DND-41 (cell line): ENCODE measurements around the gene LEPR.

Experiments
- CTCF ChIP-seq: IDR thresholded peaks from 2 replicates; pipeline ENCODE4 v1.5.1; 2012; ENCODE audit warnings: borderline replicate concordance, low read length, moderate library complexity, mild to moderate bottlenecking; ENCODE audit not compliant: poor library complexity, severe bottlenecking; ENCODE audit errors: extremely low read depth
- EZH2 ChIP-seq: IDR thresholded peaks from 3 replicates; pipeline ENCODE4 v1.6.1; 2012; ENCODE audit warnings: borderline replicate concordance, low read depth, mild to moderate bottlenecking, moderate library complexity, low read length, inconsistent platforms; ENCODE audit not compliant: severe bottlenecking

DNA sequence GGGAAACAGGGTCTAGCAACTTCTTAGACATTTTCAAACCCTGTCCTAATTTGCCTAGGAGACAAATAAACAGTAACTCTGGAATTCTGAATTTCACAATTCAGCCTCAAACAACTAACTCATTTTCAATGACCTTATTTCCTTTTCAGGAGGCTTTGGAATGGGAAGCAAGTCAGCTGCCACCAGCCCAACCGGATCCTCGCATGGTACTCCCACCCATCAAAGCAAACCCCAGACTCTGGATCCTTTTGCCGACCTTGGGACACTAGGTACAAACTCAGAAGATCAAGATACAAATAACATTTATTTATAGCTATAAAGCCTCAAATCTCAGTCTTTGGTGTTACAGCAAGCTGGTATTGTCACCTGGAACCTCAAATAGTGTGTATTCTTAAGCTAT is 18.9 kb upstream of the LEPR start:
- TF ChIP-seq EZH2 = no peak
- TF ChIP-seq CTCF = no peak
